ENCODE measurements around the gene OR1J2. TPM values are rescaled to one million over a fixed set of nuclear protein-coding genes. Genes with fewer than 3 reads are reported as not detected.

OR1J2 gene
- not detected in 2 replicates for total RNA-seq

GRCh38 chr9:122510502-122510901 is at the start of gene OR1J2:
Gene OR1J2 (plus strand): TSS chr9:122510802. CDS start chr9:122510802, 0 bp downstream.

GRCh38 chr9:122477826-122478225 is 32.8 kb upstream of the OR1J2 start, which contains the start of gene OR1J1:
Gene OR1J1 (minus strand): TSS chr9:122477926. CDS start chr9:122477926, 0 bp downstream.

DNA sequence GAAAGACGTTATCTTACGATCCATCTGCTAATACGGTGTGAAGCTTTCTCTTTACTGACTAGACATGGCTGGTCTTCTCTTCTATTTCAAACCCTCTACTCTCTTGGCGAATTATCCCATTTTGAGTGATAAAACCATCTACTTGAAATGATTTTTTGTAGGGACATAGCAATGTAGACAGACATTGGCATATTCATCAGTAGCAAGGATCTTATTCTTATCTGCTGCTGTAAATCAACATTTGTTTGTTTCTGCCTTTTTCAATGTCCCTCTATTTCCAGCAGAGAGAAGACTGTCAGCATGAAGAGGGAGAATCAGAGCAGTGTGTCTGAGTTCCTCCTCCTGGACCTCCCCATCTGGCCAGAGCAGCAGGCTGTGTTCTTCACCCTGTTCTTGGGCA is 8.2 kb downstream of the OR1J2 start, which contains the start of gene OR1J4:
Gene OR1J4 (plus strand): TSS at position 301 of the 400 bp plus-strand sequence. CDS start 0 bp downstream, at position 301.

GRCh38 chr9:122527193-122527592 is 16.6 kb downstream of the OR1J2 start, which contains the start of gene OR1N1:
Gene OR1N1 (minus strand): TSS chr9:122527293. CDS start chr9:122527293, 0 bp downstream.

GRCh38 chr9:122552812-122553211 is 42.2 kb downstream of the OR1J2 start, which contains the start of gene OR1N2:
Gene OR1N2 (plus strand): TSS chr9:122553112. CDS start chr9:122553212, 100 bp downstream.

Other genes with a start within 250 kb of the OR1J2 start
- gene RBM18, start 246.0 kb upstream of the OR1J2 start, total RNA-seq, result 7.5 and 8.4 TPM in 2 replicates
- 41.9 and 42.0 TPM in 2 replicates for gene MRRF, start 245.9 kb upstream of the OR1J2 start, total RNA-seq
- under 0.01 and 0.33 TPM in 2 replicates for gene PTGS1, start 139.8 kb upstream of the OR1J2 start, total RNA-seq
- gene OR1J1, start 32.9 kb upstream of the OR1J2 start, total RNA-seq, result not detected in 2 replicates
- gene OR1J4, start 8.3 kb downstream of the OR1J2 start, total RNA-seq, result not detected in 2 replicates
- not detected in 2 replicates for gene OR1N1, start 16.5 kb downstream of the OR1J2 start, total RNA-seq
- not detected in 2 replicates for gene OR1N2, start 42.3 kb downstream of the OR1J2 start, total RNA-seq
- gene OR1L8, start 72.6 kb downstream of the OR1J2 start, total RNA-seq, result 0.11 TPM in 1 of 2 replicates, not detected in the other
- gene OR1Q1, start 103.9 kb downstream of the OR1J2 start, total RNA-seq, result not detected in 2 replicates
- not detected in 2 replicates for gene OR1B1, start 146.8 kb downstream of the OR1J2 start, total RNA-seq
- gene OR1L1, start 150.9 kb downstream of the OR1J2 start, total RNA-seq, result not detected in 2 replicates
- not detected in 2 replicates for gene OR1L3, start 164.3 kb downstream of the OR1J2 start, total RNA-seq
- gene OR1L4, start 213.2 kb downstream of the OR1J2 start, total RNA-seq, result not detected in 2 replicates
- gene OR1L6, start 231.5 kb downstream of the OR1J2 start, total RNA-seq, result not detected in 2 replicates

Measured in placental epithelial cell (primary cell).